GM21367 (cell line): Measurements from ENCODE around the gene OVCA2.
"Not testable (repeated sequence)": the region's sequence is repeated elsewhere in the genome, so short reads cannot be mapped to it uniquely, and the experiment has no call there.

Source experiments
- ATAC-seq: cut with Tn5 transposase; IDR thresholded peaks from one replicate; pipeline ENCODE4 v1.9.1; 2021; ENCODE audit not compliant: unreplicated experiment

Gene OVCA2

GRCh38 chr17:2013220-2013993, 28.4 kb upstream of the OVCA2 start:
- ATAC-seq, result not testable (repeated sequence)

- ATAC-seq, result no peak
These were observed 27.9 kb upstream of the OVCA2 start for GRCh38 chr17:2013994-2014317.

- no peak for ATAC-seq
These were observed 26.5 kb upstream of the OVCA2 start for GRCh38 chr17:2015314-2015713.

- ATAC-seq, result no peak
These were observed 25.3 kb upstream of the OVCA2 start for GRCh38 chr17:2016494-2016893.

GRCh38 chr17:2017274-2017941, 24.4 kb upstream of the OVCA2 start:
- ATAC-seq, result no peak

- ATAC-seq, result no peak
These were observed 22.9 kb upstream of the OVCA2 start for GRCh38 chr17:2018716-2019510.

GRCh38 chr17:2019723-2020122, 22.1 kb upstream of the OVCA2 start:
- ATAC-seq, result no peak

- ATAC-seq, result no peak
These were observed 21.1 kb upstream of the OVCA2 start for GRCh38 chr17:2020721-2021120.

GRCh38 chr17:2022647-2023240, 19.1 kb upstream of the OVCA2 start:
- no peak for ATAC-seq

GRCh38 chr17:2023256-2023655, 18.6 kb upstream of the OVCA2 start:
- ATAC-seq, result no peak

- ATAC-seq, result no peak
These were observed 17.9 kb upstream of the OVCA2 start for GRCh38 chr17:2023692-2024571.

GRCh38 chr17:2024572-2025219, 17.1 kb upstream of the OVCA2 start:
- no peak for ATAC-seq

GRCh38 chr17:2025220-2025621, 16.6 kb upstream of the OVCA2 start, which contains the start of gene RTN4RL1:
Gene RTN4RL1, minus strand, starts transcription at chr17:2025334. Its CDS starts 469 bp downstream, at chr17:2024865.
- ATAC-seq, result no peak

GRCh38 chr17:2025622-2026309, 16.1 kb upstream of the OVCA2 start:
- ATAC-seq, result no peak

- no peak for ATAC-seq
These were observed 14.1 kb upstream of the OVCA2 start for GRCh38 chr17:2027528-2028233.

- ATAC-seq, result no peak
These were observed 13.6 kb upstream of the OVCA2 start for GRCh38 chr17:2028234-2028614.

GRCh38 chr17:2028737-2029136, 13.1 kb upstream of the OVCA2 start:
- no peak for ATAC-seq

GRCh38 chr17:2029911-2030778, 11.7 kb upstream of the OVCA2 start, which contains the start of gene DPH1:
Gene DPH1, plus strand, starts transcription at chr17:2030153. Its CDS starts 17 bp downstream, at chr17:2030170.
- no peak for ATAC-seq
